GM18502 (cell line): ENCODE data around the gene PARVB.
"Not testable (repeated sequence)": the region's sequence is repeated elsewhere in the genome, so short reads cannot be mapped to it uniquely, and the experiment has no call there.

Source experiments
- ATAC-seq: cut with Tn5 transposase; IDR thresholded peaks from one replicate; pipeline ENCODE4 v1.9.1; 2021; ENCODE audit warnings: mild to moderate bottlenecking; ENCODE audit not compliant: unreplicated experiment, poor library complexity

PARVB gene

DNA sequence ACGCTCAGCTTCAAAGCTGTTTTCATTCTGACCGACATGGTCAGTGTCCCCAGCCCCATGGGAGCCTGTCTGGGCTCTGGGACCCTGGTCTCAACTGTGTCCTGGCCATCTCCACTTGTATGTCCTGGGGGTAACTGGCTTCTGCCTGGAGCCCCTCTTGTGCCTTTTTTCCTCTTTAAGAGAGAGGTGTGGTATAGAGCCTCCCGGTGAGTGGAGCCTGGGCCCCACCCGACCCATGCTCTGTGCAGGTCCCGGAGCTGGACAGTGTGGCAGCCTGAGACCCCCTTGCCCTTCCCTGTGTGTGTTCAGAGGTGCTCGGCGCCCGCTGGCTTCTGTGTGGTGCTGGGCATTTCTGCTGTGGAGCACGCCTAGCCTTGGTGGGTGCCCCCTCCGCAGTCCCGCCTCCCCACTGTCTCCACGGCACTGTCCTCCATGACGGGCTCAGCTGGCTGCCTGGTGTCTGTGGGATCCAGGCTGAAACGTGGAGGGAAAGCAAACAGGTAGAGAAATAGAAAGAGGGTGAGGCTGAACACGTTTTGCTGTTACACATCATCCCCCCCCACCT, 74.9 kb downstream of the PARVB start:
- no peak for ATAC-seq

DNA sequence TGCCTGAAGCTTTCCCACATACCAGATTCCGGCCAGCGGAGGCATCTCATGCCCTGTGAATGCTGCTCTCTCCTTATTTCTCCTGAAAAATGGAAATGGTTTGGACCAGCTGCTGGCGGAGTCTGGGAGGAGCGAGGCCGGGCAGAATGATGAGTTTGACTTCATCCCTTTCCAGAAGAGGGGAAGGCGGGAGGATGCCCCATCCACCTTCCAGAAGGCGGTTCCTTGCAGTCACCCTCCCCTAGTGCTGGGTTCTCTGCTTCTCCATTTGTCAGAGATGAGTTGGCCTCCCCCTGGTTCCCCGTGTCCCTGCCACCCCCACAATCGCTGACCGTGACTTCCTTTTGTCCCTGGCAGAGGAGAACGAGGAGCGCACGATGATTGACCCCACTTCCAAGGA, 75.6 kb downstream of the PARVB start:
- no peak for ATAC-seq

DNA sequence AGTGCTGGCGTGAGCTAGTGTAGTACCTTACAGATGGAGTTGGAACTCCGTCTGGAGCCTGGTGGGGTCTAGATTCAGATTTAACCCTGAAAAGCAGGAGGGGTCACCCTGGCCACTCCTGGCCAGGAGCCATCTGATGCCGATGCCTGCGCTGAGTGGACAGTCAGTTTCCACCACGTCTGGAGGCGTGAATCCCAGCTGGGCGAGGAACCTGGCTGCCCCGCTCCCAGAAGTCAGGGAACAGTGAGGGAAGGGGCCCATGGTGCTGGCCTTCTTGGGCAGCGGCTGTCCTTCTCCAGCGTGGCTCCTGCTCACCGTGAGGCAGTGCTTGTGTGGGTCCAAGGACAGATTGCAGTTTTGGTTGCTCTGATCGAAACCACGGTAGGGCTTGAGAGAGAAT, 76.3 kb downstream of the PARVB start:
- ATAC-seq: no peak

DNA sequence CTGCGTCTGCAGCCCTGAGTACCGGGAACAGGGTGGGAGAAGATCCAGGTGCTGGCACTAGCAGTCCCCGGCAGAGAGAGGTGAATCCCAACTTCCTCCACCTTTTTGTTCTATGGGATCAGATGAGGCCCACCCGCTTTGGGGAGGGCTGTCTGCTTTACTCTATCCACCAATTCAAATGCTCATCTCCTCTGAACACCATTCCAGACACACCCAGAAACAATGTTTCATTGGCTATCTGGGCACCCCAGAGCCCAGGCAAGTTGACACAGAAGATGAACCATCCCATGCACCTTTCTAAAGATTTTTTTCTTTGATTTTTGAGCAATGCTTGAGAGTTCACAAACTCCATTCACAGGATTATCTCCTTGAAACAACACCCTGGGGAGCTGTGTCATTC, 78.0 kb downstream of the PARVB start:
- ATAC-seq: no peak

DNA sequence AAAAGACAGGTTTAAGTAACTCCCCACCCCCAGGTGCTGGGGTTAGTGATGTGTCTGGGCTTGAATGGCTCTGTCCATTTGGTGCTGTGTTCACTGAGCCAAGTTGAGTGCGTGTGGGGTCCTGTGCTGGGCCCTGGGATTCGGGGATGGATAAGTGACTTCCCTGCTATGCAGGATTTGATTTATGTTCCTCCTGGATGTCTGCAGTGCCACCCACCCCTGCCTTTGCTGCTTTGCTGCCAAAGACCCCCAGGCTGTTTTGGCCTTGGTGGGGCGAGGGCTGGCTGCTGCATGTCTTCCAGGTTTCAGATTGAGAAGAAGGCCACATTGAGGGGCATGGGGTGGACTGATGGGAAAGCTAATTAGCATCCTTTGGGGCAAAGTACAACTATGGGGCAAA, 78.8 kb downstream of the PARVB start:
- ATAC-seq: no peak

DNA sequence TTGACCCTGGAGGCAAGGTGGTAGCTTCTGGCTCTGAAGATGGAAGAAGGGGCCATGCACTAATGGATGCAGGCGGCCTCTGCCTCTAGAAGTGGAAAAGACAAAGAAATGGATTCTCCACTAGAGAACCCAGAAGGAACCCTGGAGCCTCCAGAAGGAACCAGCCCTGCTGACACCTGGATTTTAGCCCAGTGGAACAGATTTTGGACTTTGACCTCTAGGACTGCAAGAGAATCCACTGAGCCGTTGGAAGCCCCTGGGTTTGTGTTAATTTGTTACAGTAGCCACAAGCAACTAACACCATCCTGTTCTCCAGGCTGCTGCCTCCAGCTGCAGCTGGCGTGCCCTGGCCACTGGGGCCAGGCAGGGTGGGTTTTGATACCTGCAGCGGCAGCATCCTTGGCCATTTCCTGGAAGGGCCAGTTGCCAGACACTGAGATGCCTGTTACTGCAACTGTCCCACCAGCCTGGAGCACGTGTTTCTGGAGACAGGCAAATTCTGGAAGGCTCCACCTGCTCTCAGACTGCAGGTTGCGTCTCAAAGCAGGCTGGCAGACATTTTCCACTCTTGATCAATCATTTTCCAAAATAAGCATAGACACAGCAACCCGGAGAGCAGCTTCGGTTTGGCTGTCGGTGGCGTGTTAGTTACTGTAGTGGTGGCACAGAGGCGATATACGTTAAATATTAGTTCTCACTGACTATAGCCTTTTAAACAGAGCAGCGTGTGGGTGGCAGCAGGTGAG, 79.8 kb downstream of the PARVB start:
- ATAC-seq: no peak

DNA sequence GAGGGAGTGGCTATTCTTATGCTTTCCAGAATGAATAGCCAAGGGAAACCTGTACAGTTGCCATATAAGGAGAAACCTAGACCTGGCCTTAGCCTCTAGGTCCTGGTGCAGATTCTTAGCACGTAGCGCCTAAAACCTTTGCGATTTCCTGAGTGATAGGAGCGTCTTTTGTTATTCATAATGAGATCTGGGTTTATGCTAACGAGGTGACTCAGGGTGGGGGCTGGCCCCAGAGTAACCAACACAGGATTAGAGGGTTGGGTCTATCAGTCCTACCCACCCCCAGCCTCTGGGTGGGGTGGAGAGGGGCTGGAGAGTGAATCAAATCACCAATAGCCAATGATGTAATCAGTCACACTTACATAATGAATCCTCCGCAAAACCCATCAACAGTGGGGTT, 83.2 kb downstream of the PARVB start:
- ATAC-seq: no peak

DNA sequence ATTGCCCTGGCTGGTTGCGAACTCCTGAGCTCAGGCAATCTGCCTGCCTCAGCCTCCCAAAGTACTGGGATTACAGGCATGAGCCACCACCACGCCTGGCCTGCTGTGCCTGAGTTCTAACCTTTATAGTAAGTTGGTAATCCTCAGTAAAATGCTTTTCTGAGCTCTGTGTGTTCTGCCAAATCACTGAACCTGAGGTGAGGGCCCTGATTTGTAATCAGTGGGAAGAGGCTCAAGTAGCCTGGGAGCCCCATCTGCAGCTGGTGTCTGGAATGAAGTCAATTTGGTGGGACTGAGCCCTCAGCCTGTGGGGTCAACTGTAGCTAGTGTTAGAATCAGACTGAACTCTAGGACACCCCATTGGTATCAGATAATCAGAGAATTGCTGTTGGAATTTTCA, 84.0 kb downstream of the PARVB start:
- ATAC-seq: no peak

DNA sequence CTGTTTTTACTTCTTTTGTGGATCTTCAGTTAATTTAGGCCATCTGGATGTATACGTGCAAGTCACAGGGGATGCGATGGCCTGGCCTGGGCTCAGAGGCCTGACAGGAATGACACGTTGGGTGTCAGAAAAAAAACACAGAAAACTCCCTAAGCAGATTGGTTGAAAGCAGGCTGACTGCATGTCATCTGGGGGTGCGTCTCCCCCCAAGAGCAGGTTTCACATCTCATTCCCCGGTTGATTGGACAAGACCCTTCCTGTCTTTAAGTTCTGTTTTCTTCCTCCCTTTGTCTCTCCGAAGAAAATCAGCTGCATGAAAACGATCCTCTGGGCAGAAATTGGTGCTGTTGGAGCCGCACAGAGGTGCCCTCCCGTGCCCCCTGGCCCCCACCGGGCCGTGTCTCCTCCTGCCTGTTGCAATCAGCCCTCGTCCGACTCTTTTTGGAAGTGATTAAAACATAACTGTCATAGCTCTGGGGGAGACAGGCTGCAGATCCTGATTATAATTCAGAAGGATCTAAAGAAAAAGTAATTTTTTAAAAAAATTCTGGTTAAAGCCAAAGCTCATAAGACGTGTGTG, 84.8 kb downstream of the PARVB start:
- ATAC-seq: no peak

DNA sequence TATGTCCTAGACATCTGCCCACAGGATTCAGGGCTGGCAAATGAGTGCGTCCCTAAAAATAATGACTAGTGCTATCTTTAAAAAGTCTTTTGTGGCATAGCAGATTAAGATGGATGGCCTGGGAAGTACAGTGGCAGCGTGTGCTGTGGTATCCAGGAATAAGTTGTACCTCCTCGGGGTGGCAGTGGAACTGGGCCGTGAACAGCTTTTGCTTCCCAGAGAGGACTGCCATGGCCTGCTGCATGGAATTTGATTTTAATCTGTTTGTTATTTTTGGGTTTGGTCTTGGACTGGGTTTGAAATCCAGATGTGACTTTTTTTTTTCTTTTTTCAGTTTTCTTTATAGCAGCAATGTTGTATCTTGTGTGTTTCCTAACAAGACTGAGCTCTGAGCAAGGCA, 85.3 kb downstream of the PARVB start:
- ATAC-seq: no peak

DNA sequence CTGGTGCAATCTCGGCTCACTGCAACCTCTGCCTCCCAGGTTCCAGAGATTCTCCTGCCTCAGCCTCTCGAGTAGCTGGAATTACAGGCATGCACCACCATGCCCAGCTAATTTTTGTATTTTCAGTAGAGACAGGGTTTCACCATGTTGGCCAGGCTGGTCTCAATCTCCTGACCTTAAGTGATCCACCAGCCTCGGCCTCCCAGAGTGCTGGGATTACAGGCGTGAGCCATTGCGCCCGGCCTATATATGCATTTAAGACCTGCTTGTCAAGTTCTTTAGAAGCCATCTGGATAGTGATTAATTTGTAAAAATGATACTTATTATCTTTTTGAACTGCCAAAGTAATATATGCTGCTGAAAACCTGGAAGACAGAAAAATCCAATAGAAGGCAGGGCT, 86.6 kb downstream of the PARVB start:
- not testable (repeated sequence) for ATAC-seq

DNA sequence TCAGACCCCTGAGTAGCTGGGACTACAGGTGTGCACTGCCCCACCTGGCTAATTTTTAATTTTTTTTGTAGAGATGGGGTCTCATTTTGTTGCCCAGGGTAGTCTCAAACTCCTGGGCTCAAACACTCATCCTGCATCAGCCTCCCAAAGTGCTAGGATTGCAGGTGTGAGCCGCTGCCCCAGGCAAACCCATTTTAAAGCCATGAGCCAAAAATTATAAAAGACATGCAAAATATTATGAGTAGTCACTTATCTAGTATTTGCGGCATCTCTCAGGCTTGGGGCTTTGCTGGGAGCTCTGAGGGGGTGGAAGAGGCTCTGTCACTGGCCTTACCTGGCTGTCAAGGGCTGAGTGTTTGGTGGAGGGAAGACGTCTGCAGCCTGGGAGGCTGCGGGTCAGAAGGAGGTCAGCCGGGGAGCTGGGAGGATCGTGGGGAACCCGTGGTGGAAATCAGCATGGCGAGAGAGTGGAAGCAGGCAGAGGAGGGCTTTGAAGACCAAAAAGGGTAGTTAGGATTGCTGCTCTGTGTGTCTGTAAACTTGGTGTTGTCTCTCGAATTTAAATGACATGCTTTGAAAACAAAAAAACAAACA, 87.6 kb downstream of the PARVB start:
- ATAC-seq: no peak

DNA sequence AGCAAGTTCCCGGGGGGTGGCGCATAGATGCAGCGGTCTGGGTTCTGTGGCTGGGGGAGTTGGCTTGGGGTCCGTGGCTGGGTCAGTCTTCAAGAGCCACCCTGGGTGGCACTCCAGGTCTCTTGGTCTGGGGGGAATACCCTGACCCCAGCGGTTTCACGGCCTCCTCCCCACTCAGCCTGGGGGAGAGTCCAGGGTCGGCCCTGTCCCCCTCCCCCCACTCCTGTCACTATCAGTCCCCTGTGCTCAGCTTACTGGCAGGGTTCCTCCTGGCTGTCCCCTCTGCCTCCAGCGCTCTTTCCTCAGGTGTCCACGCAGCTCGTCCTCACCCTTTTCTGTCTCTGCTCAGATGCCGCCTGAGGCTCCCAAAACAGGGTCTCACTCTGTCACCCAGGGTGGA, 88.1 kb downstream of the PARVB start:
- ATAC-seq: no peak

DNA sequence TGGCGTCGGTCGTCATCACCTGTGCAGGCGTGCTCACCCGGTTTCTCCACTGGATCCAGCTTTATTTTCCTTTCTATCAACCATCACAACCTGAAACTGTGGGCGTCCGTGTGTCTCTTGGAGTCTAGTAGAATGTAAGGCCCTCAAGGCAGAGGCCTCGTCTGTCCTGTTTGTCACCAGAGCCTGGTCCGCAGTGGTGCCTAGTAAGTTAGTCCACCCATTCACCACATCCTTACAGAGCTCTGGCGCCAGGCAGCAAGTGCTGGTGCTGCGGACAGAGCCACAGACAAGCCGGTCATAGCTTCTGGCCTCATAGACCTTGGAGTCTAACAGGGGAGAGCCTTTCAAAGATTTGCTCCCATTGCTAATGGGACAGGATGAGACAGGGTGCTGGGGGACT, 92.2 kb downstream of the PARVB start:
- ATAC-seq: no peak

DNA sequence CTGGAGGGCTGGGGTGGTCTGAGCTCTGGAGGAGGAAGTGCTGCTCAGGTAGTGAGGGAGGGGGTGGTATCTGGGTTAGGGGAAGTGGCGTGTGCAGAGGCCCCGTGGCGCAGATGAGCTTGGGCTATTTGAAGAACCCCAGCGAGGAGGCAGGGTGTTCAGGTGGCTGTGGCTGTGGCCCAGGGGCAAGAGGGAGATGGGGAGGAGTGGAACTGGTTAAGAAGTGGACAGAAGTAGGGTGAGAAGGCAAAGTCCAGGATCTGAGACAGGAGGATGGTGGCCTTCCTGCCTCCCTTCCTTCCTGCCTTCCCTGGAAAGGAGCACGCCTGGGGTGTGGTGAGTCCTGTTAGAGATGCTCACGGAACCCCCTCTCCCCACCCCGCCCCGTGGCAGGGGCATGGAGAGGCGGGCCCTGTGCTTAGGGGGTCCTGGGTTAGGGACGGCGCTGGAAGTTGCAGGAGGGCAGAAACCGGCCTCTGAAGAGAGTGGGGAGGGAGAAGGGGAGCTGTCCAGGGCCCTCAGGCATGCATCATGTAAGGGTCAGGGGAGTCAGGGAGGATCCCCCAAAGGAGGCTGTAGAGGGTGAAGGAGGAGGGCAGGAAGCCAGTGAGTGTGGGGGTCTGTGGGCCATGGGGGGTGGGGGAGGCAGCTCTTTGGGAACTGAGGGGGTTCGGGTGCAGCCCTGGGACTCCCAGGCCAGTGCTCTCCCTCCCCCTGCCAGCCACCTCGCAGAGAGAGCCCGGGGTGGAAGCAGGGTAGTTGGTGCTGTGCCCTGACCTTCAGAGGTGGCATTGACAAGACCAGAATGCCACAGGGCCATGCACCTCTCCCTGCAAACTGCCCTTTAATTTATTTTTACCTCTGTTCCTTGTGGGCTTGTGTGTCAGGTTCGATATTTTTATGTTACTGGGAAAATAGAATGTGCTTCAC, 92.9 kb downstream of the PARVB start:
- ATAC-seq: no peak

DNA sequence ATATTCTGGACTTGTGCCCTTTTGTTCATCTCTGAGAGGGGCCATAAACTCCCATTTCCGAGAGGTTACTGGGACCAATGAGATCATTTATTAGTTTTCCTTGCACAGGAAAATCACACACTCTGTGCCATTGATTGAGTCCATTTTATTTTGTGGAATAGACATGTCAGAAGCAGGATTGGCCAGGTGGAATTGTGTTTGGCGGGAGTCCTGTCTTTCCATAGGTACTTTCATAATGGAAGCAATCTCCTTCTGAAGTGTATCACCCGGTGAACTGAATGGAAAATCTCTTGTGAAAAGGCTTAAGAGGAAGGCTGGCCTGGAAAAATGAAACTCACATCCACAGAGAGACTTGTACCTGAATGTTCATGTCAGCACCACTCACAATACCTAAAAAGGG, 93.6 kb downstream of the PARVB start:
- ATAC-seq: no peak

DNA sequence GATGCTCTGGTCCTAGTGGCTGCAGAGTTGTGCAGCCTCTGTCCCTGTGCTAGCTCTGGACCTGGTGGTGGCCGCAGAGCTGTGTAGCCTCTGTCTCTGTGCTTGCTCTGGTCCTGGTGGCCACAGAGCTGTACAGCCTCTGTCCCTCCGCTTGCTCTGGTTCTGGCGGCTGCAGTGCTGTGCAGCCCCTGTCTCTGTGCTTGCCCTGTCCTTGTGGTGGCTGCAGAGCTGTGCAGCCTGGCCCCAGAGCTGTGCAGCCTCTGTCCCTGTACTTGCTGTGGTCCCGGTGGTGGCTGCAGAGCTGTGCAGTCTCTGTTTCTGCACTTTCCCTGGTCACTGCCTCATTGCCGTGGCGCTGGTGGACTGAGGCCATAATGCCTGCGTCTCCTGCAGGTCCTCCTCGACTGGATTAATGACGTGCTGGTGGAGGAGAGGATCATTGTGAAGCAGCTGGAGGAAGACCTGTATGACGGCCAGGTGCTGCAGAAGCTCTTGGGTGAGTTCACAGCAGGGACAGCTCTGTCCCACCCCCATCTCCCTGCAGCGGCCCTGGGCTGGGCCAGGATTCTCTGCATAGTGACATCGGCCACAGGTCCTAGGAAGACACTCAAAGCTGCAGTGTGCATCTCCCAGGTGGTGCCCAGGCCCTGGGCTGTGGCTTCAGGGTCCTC, 94.7 kb downstream of the PARVB start:
- ATAC-seq: no peak

DNA sequence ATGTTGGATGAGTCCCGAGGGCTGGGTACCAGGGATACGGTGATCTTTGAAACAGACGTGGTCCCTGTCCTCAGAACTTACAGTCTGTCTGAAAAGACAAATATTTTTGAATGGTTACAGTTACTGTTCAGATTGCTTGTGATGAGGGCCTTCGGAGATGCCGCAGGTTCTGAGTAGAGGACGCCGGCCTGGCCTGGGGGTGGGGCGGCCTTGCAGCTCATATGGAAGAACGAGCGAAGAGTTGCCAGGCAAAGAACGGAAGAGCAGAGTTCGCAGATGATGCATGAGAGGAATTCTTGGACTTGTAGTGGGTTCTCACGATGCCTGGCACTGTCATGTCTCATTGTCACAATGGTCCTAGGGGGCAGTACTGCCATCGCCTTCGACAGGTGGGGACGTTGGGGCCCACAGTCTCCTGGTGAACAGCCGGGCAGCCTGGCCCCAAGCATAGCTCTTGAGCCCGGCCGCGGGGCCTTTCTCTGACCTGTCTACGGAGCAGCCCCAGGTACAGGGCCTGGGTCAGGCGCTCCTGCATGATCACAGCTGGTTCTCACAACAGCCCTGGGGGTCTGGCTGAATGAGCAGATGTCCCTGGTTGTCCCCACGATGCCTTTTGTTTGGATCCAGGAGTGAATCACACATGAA, 95.7 kb downstream of the PARVB start:
- ATAC-seq: no peak

DNA sequence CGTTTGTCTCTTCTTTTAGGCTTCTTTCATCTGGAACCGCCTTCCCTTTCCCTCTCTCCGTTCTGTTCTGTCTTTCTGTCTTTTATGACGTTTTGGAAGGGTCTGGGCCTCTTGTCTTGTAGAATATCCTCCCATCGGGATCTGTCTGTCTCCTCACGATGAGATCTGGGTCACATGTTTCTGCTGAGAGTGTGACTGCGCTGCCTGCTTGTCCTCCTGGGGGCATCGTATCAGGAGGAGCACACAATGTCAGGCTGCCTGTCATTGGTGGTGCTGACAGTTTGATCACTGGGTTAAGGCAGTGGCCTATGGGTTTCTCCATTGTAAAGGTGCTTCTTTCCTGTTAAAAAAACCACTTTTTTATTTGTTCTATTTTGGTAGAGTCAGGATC, 96.2 kb downstream of the PARVB start:
- ATAC-seq: no peak

DNA sequence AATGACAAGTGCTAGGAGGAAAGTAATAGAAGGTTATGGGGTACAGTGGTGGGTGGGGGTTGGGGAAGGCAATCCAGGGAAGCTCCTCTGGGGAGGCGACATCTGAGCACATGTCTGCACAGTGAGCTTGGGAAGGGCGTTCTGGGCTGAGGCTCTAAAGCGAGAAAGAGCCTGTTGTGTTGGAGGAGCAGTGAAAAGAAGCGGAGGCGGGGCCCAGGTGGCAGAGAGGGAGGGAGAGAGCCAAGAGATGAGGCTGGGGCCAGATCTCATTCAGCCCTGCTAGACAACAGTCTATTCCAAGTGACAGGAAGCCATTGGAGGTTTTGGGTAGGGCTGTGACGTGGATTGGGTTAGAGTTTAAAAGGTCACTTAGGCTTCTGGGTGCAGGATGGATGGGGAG, 101.3 kb downstream of the PARVB start:
- no peak for ATAC-seq
